ENCODE results near the gene CGREF1. TPM values are rescaled to one million over a fixed set of nuclear protein-coding genes. Genes with fewer than 3 reads are reported as not detected.

Gene CGREF1
- total RNA-seq, 1 experiment from 2014 or later: 2.1 TPM

DNA sequence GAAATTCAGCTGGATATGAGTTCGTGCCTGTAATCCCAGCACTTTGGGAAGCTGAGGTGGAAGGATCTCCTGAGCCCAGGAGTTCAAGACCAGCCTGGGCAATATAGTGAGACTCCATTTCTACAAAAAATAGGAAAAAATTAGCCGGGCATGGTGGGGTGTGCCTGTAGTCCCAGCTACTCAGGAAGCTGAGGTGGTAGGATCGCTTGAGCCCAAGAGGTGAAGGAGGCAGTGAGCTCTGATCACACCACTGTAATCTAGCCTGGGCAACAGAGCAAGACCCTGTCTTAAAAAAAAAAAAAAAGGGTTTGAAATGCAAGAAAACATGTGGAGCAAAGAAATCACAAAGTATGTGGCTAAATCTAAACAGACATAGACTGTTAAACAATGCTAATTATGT lies 9.8 kb downstream of the CGREF1 start:
- Mint-ChIP-seq H3K4me3 (no peak overlapping the region), H3K36me3 (ENCODE audit: insufficient read depth in 1 of 3, low read depth in 3 of 3) (no peaks in the 10 kb centered on the region), H3K27ac (no peak overlapping the region), H3K27me3 (ENCODE audit: low read depth) (peaks cover 7% of the 10 kb centered on the region), H3K4me1 (peaks cover 0 to 6% of the 10 kb centered on the region in 2 experiments; a peak in 2 of 4 replicates), H3K9me3 (no peaks in the 10 kb centered on the region)
- H4K8ac ChIP-seq (replicated peaks; ENCODE audit: insufficient read length, low read depth, low read length): no peak overlapping the region
- no peak overlapping the region for H3K4ac ChIP-seq (ENCODE audit: low read depth, low read length)
- H2BK20ac ChIP-seq (ENCODE audit: low read depth, low read length, poor library complexity, severe bottlenecking): no peak overlapping the region
- DNase-seq: no peak
- no peak overlapping the region for H2AK5ac ChIP-seq (ENCODE audit: insufficient read length, low read length)
- H3K79me2 ChIP-seq (ENCODE audit: insufficient read depth, low read length): no peaks in the 10 kb centered on the region
- no peak overlapping the region for H3K56ac ChIP-seq (ENCODE audit: insufficient read length, low read depth, low read length)
- no CpG with 5 or more reads among the region's 3 CpGs for WGBS (ENCODE audit: extremely low coverage, insufficient read length, low lambda C conversion rate)
- no peak overlapping the region for H3K9ac ChIP-seq (ENCODE audit: extremely low read depth, insufficient read length, low read length)
- no peaks in the 10 kb centered on the region for H3K4me1 ChIP-seq (ENCODE audit: insufficient read depth, low read length)
- no peak overlapping the region for H3K27ac ChIP-seq (ENCODE audit: insufficient read length, low read depth, low read length)
- no peak overlapping the region for H2BK120ac ChIP-seq (ENCODE audit: low read depth, low read length, poor library complexity, severe bottlenecking)
- H4K20me1 ChIP-seq (ENCODE audit: control insufficient read depth, insufficient read depth, insufficient read length): no peaks in the 10 kb centered on the region
- H2AFZ ChIP-seq (ENCODE audit: low read length): no peak overlapping the region
- H3K18ac ChIP-seq (ENCODE audit: insufficient read length, low read depth, low read length): no peak overlapping the region
- H3T11ph ChIP-seq (ENCODE audit: low read length): no peak overlapping the region
- H3K79me1 ChIP-seq (ENCODE audit: insufficient read depth, low read depth, low read length, poor library complexity, severe bottlenecking): no peaks in the 10 kb centered on the region
- H3K27me3 ChIP-seq (ENCODE audit: insufficient read depth, low read length): no peaks in the 10 kb centered on the region
- no peak overlapping the region for H3K14ac ChIP-seq (ENCODE audit: insufficient read depth, low read length)
- no peak overlapping the region for H4K91ac ChIP-seq (ENCODE audit: insufficient read length, low read depth, low read length)
- no peak overlapping the region for H2BK15ac ChIP-seq (ENCODE audit: low read depth, low read length)
- H3K9me3 ChIP-seq (ENCODE audit: control insufficient read depth, low read depth, low read length): no peaks in the 10 kb centered on the region
- no peak overlapping the region for H2BK5ac ChIP-seq (ENCODE audit: insufficient read length, low read length)
- TF ChIP-seq, protein P1, sequence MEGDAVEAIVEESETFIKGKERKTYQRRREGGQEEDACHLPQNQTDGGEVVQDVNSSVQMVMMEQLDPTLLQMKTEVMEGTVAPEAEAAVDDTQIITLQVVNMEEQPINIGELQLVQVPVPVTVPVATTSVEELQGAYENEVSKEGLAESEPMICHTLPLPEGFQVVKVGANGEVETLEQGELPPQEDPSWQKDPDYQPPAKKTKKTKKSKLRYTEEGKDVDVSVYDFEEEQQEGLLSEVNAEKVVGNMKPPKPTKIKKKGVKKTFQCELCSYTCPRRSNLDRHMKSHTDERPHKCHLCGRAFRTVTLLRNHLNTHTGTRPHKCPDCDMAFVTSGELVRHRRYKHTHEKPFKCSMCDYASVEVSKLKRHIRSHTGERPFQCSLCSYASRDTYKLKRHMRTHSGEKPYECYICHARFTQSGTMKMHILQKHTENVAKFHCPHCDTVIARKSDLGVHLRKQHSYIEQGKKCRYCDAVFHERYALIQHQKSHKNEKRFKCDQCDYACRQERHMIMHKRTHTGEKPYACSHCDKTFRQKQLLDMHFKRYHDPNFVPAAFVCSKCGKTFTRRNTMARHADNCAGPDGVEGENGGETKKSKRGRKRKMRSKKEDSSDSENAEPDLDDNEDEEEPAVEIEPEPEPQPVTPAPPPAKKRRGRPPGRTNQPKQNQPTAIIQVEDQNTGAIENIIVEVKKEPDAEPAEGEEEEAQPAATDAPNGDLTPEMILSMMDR (conservative IDR thresholded peaks at IDR 0.05): no peak
- H3K23me2 ChIP-seq (ENCODE audit: insufficient read length, low read depth, low read length, poor library complexity, severe bottlenecking): no peaks in the 10 kb centered on the region
- H3K23ac ChIP-seq (ENCODE audit: insufficient read length, low read depth, low read length): no peak overlapping the region
- H2BK12ac ChIP-seq (ENCODE audit: insufficient read length, low read depth, low read length): no peak overlapping the region
- no peak overlapping the region for H4K5ac ChIP-seq (ENCODE audit: insufficient read length, low read depth, low read length)
- no peak overlapping the region for H3K4me2 ChIP-seq (ENCODE audit: insufficient read depth, insufficient read length, low read length)

Measured in H9 (cell line).